Astrocyte (in vitro differentiated cells and primary cell): ENCODE results near the gene SNCG. TPM values are rescaled to one million over a fixed set of nuclear protein-coding genes. Genes with fewer than 3 reads are reported as not detected.
"Not testable (repeated sequence)": the region's sequence is repeated elsewhere in the genome, so short reads cannot be mapped to it uniquely, and the experiment has no call there.

Experiments
- DNase-seq: peaks from one replicate; pipeline ENCODE4 v3.0.0-alpha.2; 2010; ENCODE audit warnings: low read depth
- FAIRE-seq: peaks from 2 replicates; lab custom pipeline; 2011; peaks lifted over from hg19 to GRCh38; lab: Jason Lieb, UNC
- H2AFZ ChIP-seq: 2 replicates; pipeline ENCODE4 v1.6.0; 2012; ENCODE audit warnings: low read depth, low read length, inconsistent platforms
- H3K27ac ChIP-seq: 2 replicates; pipeline ENCODE4 v1.5.1; 2011; ENCODE audit warnings: low read depth, low read length, inconsistent platforms
- H3K27me3 ChIP-seq: 2 replicates; pipeline ENCODE4 v1.6.0; 2011; ENCODE audit warnings: low read length, inconsistent platforms; ENCODE audit not compliant: insufficient read depth
- H3K36me3 ChIP-seq: 2 replicates; pipeline ENCODE4 v1.5.1; 2011; ENCODE audit warnings: low read length, inconsistent platforms; ENCODE audit not compliant: insufficient read depth
- H3K4me1 ChIP-seq: 2 replicates; pipeline ENCODE4 v1.5.1; 2011; ENCODE audit warnings: low read length, inconsistent platforms; ENCODE audit not compliant: insufficient read depth
- H3K4me2 ChIP-seq: 2 replicates; pipeline ENCODE4 v1.6.0; 2012; ENCODE audit warnings: low read length, inconsistent platforms
- H3K4me3 ChIP-seq: 2 replicates; pipeline ENCODE4 v1.5.1; 2011; ENCODE audit warnings: low read depth, mild to moderate bottlenecking, low read length, inconsistent platforms; ENCODE audit not compliant: insufficient read depth
- H3K79me2 ChIP-seq: 2 replicates; pipeline ENCODE4 v1.6.0; 2012; ENCODE audit warnings: mild to moderate bottlenecking, low read length, inconsistent platforms; ENCODE audit not compliant: insufficient read depth
- H3K9ac ChIP-seq: 2 replicates; pipeline ENCODE4 v1.6.0; 2012; ENCODE audit warnings: mild to moderate bottlenecking, low read length, inconsistent platforms
- H3K9me3 ChIP-seq: 2 replicates; pipeline ENCODE4 v1.5.1; 2012; ENCODE audit warnings: low read depth, mild to moderate bottlenecking, low read length, inconsistent platforms; ENCODE audit not compliant: insufficient read depth
- H4K20me1 ChIP-seq: 2 replicates; pipeline ENCODE4 v1.6.0; 2012; ENCODE audit warnings: low read length, inconsistent platforms; ENCODE audit not compliant: insufficient read depth
- H3K27ac Mint-ChIP-seq: one replicate; pipeline ENCODE4 v1.8.0; 2021; ENCODE audit warnings: mild to moderate bottlenecking, mixed read lengths; ENCODE audit not compliant: unreplicated experiment
- H3K27me3 Mint-ChIP-seq: one replicate; pipeline ENCODE4 v1.8.0; 2021; ENCODE audit warnings: low read depth, mixed read lengths; ENCODE audit not compliant: unreplicated experiment
- H3K36me3 Mint-ChIP-seq: one replicate; pipeline ENCODE4 v1.8.0; 2021; ENCODE audit warnings: low read depth, mixed read lengths; ENCODE audit not compliant: unreplicated experiment
- H3K4me1 Mint-ChIP-seq: one replicate; pipeline ENCODE4 v1.8.0; 2021; ENCODE audit warnings: low read depth, mixed read lengths; ENCODE audit not compliant: unreplicated experiment
- H3K4me3 Mint-ChIP-seq: one replicate; pipeline ENCODE4 v1.8.0; 2021; ENCODE audit warnings: mild to moderate bottlenecking, moderate library complexity, mixed read lengths; ENCODE audit not compliant: unreplicated experiment
- H3K9me3 Mint-ChIP-seq: one replicate; pipeline ENCODE4 v1.8.0; 2021; ENCODE audit warnings: mild to moderate bottlenecking, mixed read lengths; ENCODE audit not compliant: unreplicated experiment
- EZH2 ChIP-seq: IDR thresholded peaks from 2 replicates; pipeline ENCODE4 v1.6.1; 2012; ENCODE audit warnings: mild to moderate bottlenecking, low read length, inconsistent platforms; ENCODE audit not compliant: insufficient read depth
- total RNA-seq: library from RNA; stranded (reverse); gene quantifications from 2 replicates; pipeline ENCODE4 v1.2.1, GENCODE V29; 2021
- TF ChIP-seq, protein P1 (sequence below): IDR thresholded peaks from 2 replicates; pipeline ENCODE4 v1.5.1; 2011; ENCODE audit warnings: low read depth, mild to moderate bottlenecking, inconsistent platforms, low read length, moderate library complexity; ENCODE audit not compliant: insufficient read depth

Gene SNCG
- total RNA-seq, 1 donor from 2014 or later: 3.0 TPM

DNA sequence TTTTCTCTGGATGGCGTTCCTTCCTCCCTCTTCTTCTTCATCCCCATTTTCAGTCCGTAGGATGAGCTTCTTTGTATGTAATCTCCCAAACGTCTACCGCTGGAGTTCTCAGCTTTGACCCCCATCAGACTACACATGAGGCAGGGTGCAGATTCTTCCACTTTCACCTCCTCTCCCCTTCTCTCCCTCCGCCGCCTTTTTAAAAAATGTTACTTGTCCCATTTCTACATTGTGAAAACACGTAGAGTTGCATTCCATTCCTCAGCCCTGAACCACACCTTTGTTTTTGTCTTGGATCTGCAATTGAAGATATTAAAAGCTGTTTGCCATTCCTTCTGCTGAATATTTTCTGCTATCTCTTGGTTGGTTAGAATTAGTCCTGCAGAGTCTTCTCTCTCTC, 16.1 kb downstream of the SNCG start:
- H3K9me3 Mint-ChIP-seq: no peaks in the 10 kb centered on the region
- peaks cover 24% of the 10 kb centered on the region for H3K4me1 ChIP-seq
- no peaks in the 10 kb centered on the region for H3K27me3 ChIP-seq
- no peak overlapping the region for H3K4me2 ChIP-seq
- H3K4me3 Mint-ChIP-seq: no peak overlapping the region
- no peaks in the 10 kb centered on the region for H3K9me3 ChIP-seq
- H3K27me3 Mint-ChIP-seq: peaks cover 24% of the 10 kb centered on the region
- H4K20me1 ChIP-seq: no peaks in the 10 kb centered on the region
- TF ChIP-seq, protein P1, sequence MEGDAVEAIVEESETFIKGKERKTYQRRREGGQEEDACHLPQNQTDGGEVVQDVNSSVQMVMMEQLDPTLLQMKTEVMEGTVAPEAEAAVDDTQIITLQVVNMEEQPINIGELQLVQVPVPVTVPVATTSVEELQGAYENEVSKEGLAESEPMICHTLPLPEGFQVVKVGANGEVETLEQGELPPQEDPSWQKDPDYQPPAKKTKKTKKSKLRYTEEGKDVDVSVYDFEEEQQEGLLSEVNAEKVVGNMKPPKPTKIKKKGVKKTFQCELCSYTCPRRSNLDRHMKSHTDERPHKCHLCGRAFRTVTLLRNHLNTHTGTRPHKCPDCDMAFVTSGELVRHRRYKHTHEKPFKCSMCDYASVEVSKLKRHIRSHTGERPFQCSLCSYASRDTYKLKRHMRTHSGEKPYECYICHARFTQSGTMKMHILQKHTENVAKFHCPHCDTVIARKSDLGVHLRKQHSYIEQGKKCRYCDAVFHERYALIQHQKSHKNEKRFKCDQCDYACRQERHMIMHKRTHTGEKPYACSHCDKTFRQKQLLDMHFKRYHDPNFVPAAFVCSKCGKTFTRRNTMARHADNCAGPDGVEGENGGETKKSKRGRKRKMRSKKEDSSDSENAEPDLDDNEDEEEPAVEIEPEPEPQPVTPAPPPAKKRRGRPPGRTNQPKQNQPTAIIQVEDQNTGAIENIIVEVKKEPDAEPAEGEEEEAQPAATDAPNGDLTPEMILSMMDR: no peak
- TF ChIP-seq EZH2: no peak
- DNase-seq (no peak), FAIRE-seq (no peak)
- no peak overlapping the region for H3K27ac ChIP-seq
- no peak overlapping the region for H3K9ac ChIP-seq
- H3K36me3 ChIP-seq: no peaks in the 10 kb centered on the region
- no peak overlapping the region for H2AFZ ChIP-seq
- H3K4me1 Mint-ChIP-seq: peaks cover 14% of the 10 kb centered on the region
- H3K79me2 ChIP-seq: no peaks in the 10 kb centered on the region
- no peak overlapping the region for H3K27ac Mint-ChIP-seq
- no peaks in the 10 kb centered on the region for H3K36me3 Mint-ChIP-seq
- no peak overlapping the region for H3K4me3 ChIP-seq

DNA sequence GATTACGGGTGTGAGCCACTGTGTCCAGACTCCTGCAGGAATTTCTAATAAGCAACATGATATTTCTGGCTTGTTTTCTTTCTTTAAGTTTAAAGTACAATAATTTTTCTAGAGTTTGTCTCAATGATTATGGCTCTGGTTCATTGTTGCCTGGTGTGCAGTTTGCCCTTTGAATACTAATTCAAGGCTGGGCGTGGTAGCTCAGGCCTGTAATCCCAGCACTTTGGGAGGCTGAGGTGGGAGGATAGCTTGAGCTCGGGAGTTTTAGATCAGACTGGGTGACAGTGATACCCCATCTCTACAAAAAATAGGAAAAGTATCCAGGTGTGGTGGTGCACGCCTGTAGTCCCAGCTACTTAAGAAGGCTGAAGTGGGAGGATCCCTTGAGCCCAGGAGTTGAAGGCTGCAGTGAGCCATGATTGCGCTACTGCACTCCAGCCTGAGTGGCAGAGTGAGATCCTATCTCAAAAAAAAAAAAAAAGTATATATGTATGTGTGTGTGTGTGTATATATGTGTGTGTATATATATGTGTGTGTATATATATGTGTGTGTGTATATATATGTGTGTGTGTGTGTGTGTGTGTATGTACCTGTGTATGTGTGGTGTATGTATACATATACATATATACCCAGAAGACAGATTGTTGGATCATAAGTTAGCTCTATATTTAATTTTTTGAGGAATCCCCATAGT, 18.1 kb downstream of the SNCG start:
- FAIRE-seq (no peak), DNase-seq (no peak)
- Histone ChIP-seq H3K4me1 (peaks cover 6% of the 10 kb centered on the region), H4K20me1 (no peaks in the 10 kb centered on the region), H3K9me3 (no peaks in the 10 kb centered on the region), H3K27me3 (no peaks in the 10 kb centered on the region), H3K9ac (no peak overlapping the region), H3K79me2 (no peaks in the 10 kb centered on the region), H3K4me3 (no peak overlapping the region), H2AFZ (no peak overlapping the region), H3K36me3 (no peaks in the 10 kb centered on the region), H3K27ac (no peak overlapping the region), H3K4me2 (no peak overlapping the region)
- Mint-ChIP-seq H3K27me3 (peaks cover 21% of the 10 kb centered on the region), H3K27ac (no peak overlapping the region), H3K9me3 (no peaks in the 10 kb centered on the region), H3K36me3 (no peaks in the 10 kb centered on the region), H3K4me1 (peaks cover 15% of the 10 kb centered on the region), H3K4me3 (no peak overlapping the region)
- TF ChIP-seq, protein P1: no peak
- no peak for TF ChIP-seq EZH2

DNA sequence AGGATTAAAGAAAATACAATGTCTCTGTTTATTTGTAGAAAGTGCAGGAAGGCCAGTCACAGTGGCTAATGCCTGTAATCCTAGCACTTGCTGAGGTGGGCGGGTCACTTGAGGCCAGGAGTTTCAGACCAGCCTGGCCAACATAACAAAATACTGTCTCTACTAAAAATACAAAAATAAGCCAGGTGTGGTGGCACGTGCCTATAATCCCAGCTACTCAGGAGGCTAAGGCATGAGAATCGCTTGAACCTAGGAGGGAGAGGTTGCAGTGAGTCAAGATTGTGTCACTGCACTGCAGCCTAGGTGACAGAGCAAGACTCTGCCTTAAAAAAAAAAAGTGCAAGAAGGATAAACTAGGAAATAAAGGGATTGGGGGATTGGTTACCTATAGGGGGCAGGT, 20.1 kb downstream of the SNCG start:
- not testable (repeated sequence) for H3K27me3 ChIP-seq, H3K27ac Mint-ChIP-seq, H3K4me2 ChIP-seq, H3K9me3 Mint-ChIP-seq, H3K9ac ChIP-seq, FAIRE-seq, H3K36me3 Mint-ChIP-seq, H4K20me1 ChIP-seq, H3K27me3 Mint-ChIP-seq, H3K4me3 Mint-ChIP-seq, H3K79me2 ChIP-seq, H3K4me1 ChIP-seq, H3K4me3 ChIP-seq, H3K27ac ChIP-seq, H3K36me3 ChIP-seq, H2AFZ ChIP-seq, DNase-seq, H3K9me3 ChIP-seq
- H3K4me1 Mint-ChIP-seq: peaks cover 10% of the 10 kb centered on the region
